ENCODE results near the gene ZNF174. TPM values are rescaled to one million over a fixed set of nuclear protein-coding genes. Genes with fewer than 3 reads are reported as not detected.

The ZNF174 gene
- polyA plus RNA-seq, 1 donor: 11.4 TPM

Other genes with a start within 250 kb of the ZNF174 start
- gene OR1F1, start 213.0 kb upstream of the ZNF174 start, polyA plus RNA-seq: not detected
- 10.8 TPM for gene ZNF200, start 166.1 kb upstream of the ZNF174 start, polyA plus RNA-seq
- gene MEFV, start 144.6 kb upstream of the ZNF174 start, polyA plus RNA-seq: 0.45 TPM
- gene ZNF263, start 117.7 kb upstream of the ZNF174 start, polyA plus RNA-seq: 42.8 TPM
- gene TIGD7, start 95.8 kb upstream of the ZNF174 start, polyA plus RNA-seq: 10.7 TPM
- 40.6 TPM for gene ZNF75A, start 95.7 kb upstream of the ZNF174 start, polyA plus RNA-seq
- 0.31 TPM for gene OR2C1, start 45.3 kb upstream of the ZNF174 start, polyA plus RNA-seq
- 15.9 TPM for gene ZSCAN32, start 211 bp upstream of the ZNF174 start, polyA plus RNA-seq
- gene ZNF597, start 42.3 kb downstream of the ZNF174 start, polyA plus RNA-seq: 4.2 TPM
- 59.3 TPM for gene NAA60, start 42.5 kb downstream of the ZNF174 start, polyA plus RNA-seq
- not detected for gene C16orf90, start 94.3 kb downstream of the ZNF174 start, polyA plus RNA-seq
- 24.1 TPM for gene CLUAP1, start 99.8 kb downstream of the ZNF174 start, polyA plus RNA-seq
- 2.5 TPM for gene NLRC3, start 176.2 kb downstream of the ZNF174 start, polyA plus RNA-seq
- gene SLX4, start 210.4 kb downstream of the ZNF174 start, polyA plus RNA-seq: 6.6 TPM